ENCODE measurements around the gene LMAN2L. TPM values are rescaled to one million over a fixed set of nuclear protein-coding genes. Genes with fewer than 3 reads are reported as not detected.

Gene LMAN2L
- total RNA-seq, 1 experiment from 2014 or later: 17.6 TPM

GRCh38 chr2:96703021-96703751 is 36.7 kb downstream of the LMAN2L start:
- Mint-ChIP-seq H3K27ac (peak overlapping the region in 1 of 3 experiments; percentile 18; a peak in 1 of 7 replicates), H3K36me3 (ENCODE audit: insufficient read depth in 1 of 3, low read depth in 3 of 3) (peaks cover 15 to 52% (median 35%) of the 10 kb centered on the region in 3 experiments; a peak in 6 of 7 replicates), H3K4me1 (no peaks in the 10 kb centered on the region), H3K9me3 (no peaks in the 10 kb centered on the region), H3K27me3 (ENCODE audit: low read depth) (no peaks in the 10 kb centered on the region), H3K4me3 (no peak overlapping the region)
- Histone ChIP-seq H3K14ac (ENCODE audit: insufficient read depth, low read length) (no peak overlapping the region), H3K27me3 (ENCODE audit: insufficient read depth, low read length) (no peaks in the 10 kb centered on the region), H3K23me2 (ENCODE audit: insufficient read length, low read depth, low read length, poor library complexity, severe bottlenecking) (no peaks in the 10 kb centered on the region), H3K18ac (ENCODE audit: insufficient read length, low read depth, low read length) (no peak overlapping the region), H3K79me2 (ENCODE audit: insufficient read depth, low read length) (no peaks in the 10 kb centered on the region), H2BK20ac (ENCODE audit: low read depth, low read length, poor library complexity, severe bottlenecking) (no peak overlapping the region), H2AK5ac (ENCODE audit: insufficient read length, low read length) (no peak overlapping the region), H3K56ac (ENCODE audit: insufficient read length, low read depth, low read length) (no peak overlapping the region), H3K4me2 (ENCODE audit: insufficient read depth, insufficient read length, low read length) (no peak overlapping the region), H3K4me1 (ENCODE audit: insufficient read depth, low read length) (no peaks in the 10 kb centered on the region), H2BK15ac (ENCODE audit: low read depth, low read length) (no peak overlapping the region), H3K79me1 (ENCODE audit: insufficient read depth, low read depth, low read length, poor library complexity, severe bottlenecking) (no peaks in the 10 kb centered on the region), H3T11ph (ENCODE audit: low read length) (no peak overlapping the region), H2BK12ac (ENCODE audit: insufficient read length, low read depth, low read length) (no peak overlapping the region), H3K23ac (ENCODE audit: insufficient read length, low read depth, low read length) (no peak overlapping the region), H2AFZ (ENCODE audit: low read length) (no peak overlapping the region), H2BK5ac (ENCODE audit: insufficient read length, low read length) (no peak overlapping the region), H4K8ac (replicated peaks; ENCODE audit: insufficient read length, low read depth, low read length) (no peak overlapping the region), H3K9ac (ENCODE audit: extremely low read depth, insufficient read length, low read length) (no peak overlapping the region), H3K9me3 (ENCODE audit: control insufficient read depth, low read depth, low read length) (no peaks in the 10 kb centered on the region), H4K20me1 (ENCODE audit: control insufficient read depth, insufficient read depth, insufficient read length) (no peaks in the 10 kb centered on the region), H3K27ac (ENCODE audit: insufficient read length, low read depth, low read length) (no peak overlapping the region), H4K5ac (ENCODE audit: insufficient read length, low read depth, low read length) (no peak overlapping the region), H2BK120ac (ENCODE audit: low read depth, low read length, poor library complexity, severe bottlenecking) (no peak overlapping the region), H4K91ac (ENCODE audit: insufficient read length, low read depth, low read length) (no peak overlapping the region), H3K4ac (ENCODE audit: low read depth, low read length) (no peak overlapping the region)
- no CpG with 5 or more reads among the region's 16 CpGs for WGBS (ENCODE audit: extremely low coverage, insufficient read length, low lambda C conversion rate)
- TF ChIP-seq CTCF (conservative IDR thresholded peaks at IDR 0.05): no peak
- DNase-seq: no peak

All from H9 (cell line).